ENCODE measurements around the gene DUS1L.

DNA sequence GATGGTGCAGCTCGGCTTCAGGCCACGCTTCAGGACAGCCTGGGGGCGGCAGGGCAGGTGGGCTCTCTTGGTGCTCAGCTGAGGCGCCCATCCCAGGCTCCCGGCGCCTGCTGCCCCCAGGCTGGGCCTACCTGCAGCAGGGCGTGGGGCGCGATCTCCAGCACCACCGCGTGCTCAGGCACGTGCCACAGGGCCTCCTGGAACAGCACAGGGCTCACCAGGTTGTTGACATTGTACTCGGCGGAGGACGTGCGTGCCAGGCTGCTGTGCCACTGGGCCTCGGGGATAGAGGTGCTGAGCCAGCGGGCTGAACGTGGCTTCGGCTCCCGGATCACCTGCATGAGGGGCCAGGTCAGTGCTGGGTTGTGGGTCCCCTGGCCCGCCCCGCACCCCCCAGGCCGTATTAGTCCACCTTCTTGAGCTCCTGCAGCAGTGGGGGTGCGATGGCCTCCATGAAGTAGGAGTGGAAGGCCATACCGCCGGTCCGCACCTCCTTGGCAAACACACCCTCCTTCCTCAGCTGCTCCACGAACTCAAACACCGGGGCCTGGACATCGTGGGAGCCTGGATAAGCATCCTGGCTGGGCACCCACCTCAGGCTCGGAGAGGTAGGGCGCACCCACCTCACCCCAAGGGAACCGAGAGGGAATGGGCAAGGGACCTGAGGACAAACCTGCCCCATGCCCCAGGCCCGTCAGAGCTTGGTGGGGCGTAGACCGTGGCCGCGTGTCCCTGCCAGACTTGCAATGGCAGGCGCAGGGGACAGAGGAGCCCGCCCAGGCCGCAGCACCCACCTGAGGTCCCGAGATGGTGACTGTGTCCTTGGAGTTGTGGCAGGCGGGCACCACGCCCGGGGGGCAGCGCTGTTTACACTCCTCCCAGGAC is 23.5 kb upstream of the DUS1L start:
- TF ChIP-seq POLR2AphosphoS5 (IDR thresholded peaks at IDR 0.05) (no peak), POLR2A (IDR thresholded peaks at IDR 0.05) (no peak), EP300 (IDR thresholded peaks at IDR 0.05) (no peak)
- TF ChIP-seq, protein P1, sequence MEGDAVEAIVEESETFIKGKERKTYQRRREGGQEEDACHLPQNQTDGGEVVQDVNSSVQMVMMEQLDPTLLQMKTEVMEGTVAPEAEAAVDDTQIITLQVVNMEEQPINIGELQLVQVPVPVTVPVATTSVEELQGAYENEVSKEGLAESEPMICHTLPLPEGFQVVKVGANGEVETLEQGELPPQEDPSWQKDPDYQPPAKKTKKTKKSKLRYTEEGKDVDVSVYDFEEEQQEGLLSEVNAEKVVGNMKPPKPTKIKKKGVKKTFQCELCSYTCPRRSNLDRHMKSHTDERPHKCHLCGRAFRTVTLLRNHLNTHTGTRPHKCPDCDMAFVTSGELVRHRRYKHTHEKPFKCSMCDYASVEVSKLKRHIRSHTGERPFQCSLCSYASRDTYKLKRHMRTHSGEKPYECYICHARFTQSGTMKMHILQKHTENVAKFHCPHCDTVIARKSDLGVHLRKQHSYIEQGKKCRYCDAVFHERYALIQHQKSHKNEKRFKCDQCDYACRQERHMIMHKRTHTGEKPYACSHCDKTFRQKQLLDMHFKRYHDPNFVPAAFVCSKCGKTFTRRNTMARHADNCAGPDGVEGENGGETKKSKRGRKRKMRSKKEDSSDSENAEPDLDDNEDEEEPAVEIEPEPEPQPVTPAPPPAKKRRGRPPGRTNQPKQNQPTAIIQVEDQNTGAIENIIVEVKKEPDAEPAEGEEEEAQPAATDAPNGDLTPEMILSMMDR (IDR thresholded peaks at IDR 0.05), result no peak

All from stomach (tissue), 4 donors.